ENCODE measurements around the gene ODAD4.

DNA sequence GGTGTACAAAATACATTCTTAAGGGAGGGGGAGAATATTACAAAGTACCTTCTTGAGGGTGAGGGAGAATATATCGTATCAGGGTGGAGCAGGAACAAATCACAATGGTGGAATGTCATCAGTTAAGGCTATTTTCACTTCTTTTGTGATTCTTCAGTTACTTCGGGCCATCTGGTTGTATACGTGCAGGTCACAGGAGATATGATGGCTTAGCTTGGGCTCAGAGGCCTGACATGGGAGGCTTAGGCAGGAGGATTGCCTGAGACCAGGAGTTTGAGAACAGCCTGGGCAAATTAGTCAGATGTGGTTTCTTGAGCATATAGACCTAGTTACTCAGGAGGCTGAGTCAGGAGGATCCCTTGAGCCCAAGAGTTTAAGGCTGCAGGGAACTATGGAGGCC lies 13.1 kb downstream of the ODAD4 start:
- no peak for TF ChIP-seq POLR2A (IDR thresholded peaks at IDR 0.05; ENCODE audit: borderline replicate concordance, extremely low read depth, insufficient read depth, insufficient read length)
- no peak for TF ChIP-seq TCF7L2 (IDR thresholded peaks at IDR 0.05; ENCODE audit: borderline replicate concordance, extremely low read depth, insufficient read depth, insufficient read length)
- TF ChIP-seq RAD21 (IDR thresholded peaks at IDR 0.05; ENCODE audit: low read depth), result no peak
- TF ChIP-seq CBX3 (IDR thresholded peaks at IDR 0.05; ENCODE audit: low read depth), result no peak
- TF ChIP-seq, protein P1, sequence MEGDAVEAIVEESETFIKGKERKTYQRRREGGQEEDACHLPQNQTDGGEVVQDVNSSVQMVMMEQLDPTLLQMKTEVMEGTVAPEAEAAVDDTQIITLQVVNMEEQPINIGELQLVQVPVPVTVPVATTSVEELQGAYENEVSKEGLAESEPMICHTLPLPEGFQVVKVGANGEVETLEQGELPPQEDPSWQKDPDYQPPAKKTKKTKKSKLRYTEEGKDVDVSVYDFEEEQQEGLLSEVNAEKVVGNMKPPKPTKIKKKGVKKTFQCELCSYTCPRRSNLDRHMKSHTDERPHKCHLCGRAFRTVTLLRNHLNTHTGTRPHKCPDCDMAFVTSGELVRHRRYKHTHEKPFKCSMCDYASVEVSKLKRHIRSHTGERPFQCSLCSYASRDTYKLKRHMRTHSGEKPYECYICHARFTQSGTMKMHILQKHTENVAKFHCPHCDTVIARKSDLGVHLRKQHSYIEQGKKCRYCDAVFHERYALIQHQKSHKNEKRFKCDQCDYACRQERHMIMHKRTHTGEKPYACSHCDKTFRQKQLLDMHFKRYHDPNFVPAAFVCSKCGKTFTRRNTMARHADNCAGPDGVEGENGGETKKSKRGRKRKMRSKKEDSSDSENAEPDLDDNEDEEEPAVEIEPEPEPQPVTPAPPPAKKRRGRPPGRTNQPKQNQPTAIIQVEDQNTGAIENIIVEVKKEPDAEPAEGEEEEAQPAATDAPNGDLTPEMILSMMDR (IDR thresholded peaks at IDR 0.05 in 2 of 3, conservative IDR thresholded peaks at IDR 0.05 in 1 of 3; ENCODE audit: borderline replicate concordance in 1 of 3, insufficient read depth in 1 of 3, low read depth in 2 of 3, low read length in 2 of 3), result no peak
- TF ChIP-seq SIN3A (IDR thresholded peaks at IDR 0.05; ENCODE audit: low read depth), result no peak
- TF ChIP-seq, protein P2, sequence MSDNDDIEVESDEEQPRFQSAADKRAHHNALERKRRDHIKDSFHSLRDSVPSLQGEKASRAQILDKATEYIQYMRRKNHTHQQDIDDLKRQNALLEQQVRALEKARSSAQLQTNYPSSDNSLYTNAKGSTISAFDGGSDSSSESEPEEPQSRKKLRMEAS (IDR thresholded peaks at IDR 0.05), result no peak
- TF ChIP-seq, protein P3, sequence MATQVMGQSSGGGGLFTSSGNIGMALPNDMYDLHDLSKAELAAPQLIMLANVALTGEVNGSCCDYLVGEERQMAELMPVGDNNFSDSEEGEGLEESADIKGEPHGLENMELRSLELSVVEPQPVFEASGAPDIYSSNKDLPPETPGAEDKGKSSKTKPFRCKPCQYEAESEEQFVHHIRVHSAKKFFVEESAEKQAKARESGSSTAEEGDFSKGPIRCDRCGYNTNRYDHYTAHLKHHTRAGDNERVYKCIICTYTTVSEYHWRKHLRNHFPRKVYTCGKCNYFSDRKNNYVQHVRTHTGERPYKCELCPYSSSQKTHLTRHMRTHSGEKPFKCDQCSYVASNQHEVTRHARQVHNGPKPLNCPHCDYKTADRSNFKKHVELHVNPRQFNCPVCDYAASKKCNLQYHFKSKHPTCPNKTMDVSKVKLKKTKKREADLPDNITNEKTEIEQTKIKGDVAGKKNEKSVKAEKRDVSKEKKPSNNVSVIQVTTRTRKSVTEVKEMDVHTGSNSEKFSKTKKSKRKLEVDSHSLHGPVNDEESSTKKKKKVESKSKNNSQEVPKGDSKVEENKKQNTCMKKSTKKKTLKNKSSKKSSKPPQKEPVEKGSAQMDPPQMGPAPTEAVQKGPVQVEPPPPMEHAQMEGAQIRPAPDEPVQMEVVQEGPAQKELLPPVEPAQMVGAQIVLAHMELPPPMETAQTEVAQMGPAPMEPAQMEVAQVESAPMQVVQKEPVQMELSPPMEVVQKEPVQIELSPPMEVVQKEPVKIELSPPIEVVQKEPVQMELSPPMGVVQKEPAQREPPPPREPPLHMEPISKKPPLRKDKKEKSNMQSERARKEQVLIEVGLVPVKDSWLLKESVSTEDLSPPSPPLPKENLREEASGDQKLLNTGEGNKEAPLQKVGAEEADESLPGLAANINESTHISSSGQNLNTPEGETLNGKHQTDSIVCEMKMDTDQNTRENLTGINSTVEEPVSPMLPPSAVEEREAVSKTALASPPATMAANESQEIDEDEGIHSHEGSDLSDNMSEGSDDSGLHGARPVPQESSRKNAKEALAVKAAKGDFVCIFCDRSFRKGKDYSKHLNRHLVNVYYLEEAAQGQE (IDR thresholded peaks at IDR 0.05; ENCODE audit: low read depth), result no peak
- no peak for TF ChIP-seq EZH2 (IDR thresholded peaks at IDR 0.05)
- no peak for TF ChIP-seq ELF1 (IDR thresholded peaks at IDR 0.05; ENCODE audit: borderline replicate concordance, low read depth)
- TF ChIP-seq ZNF274 (IDR thresholded peaks at IDR 0.05; ENCODE audit: low read depth, low read length), result no peak
- TF ChIP-seq CEBPB (IDR thresholded peaks at IDR 0.05; ENCODE audit: low read depth), result no peak
